Measurements from ENCODE around the gene LHCGR.
"Not testable (repeated sequence)": the region's sequence is repeated elsewhere in the genome, so short reads cannot be mapped to it uniquely, and the experiment has no call there.

Gene LHCGR

DNA sequence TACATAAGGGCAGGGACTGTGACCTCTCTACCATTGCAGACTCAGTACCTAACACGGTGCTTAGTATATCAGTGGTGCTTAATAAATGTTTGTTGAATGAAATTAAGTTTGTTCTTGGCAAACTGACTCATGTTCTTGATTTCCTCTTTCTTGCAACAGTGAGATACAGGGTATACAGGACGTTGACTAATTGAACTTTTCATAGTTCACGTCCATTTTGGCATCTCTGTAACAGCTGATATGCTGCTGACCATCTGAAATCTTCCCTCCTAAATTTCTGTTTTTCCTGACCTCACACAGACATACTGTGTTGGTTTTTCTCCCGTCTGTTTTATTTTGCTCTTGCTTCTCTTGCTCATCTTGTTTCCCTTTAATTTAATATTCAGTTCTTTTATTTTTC is 44.2 kb downstream of the LHCGR start:
- DNase-seq (ENCODE audit: low read depth in 1 of 2, low spot score in 1 of 2) = no peak

DNA sequence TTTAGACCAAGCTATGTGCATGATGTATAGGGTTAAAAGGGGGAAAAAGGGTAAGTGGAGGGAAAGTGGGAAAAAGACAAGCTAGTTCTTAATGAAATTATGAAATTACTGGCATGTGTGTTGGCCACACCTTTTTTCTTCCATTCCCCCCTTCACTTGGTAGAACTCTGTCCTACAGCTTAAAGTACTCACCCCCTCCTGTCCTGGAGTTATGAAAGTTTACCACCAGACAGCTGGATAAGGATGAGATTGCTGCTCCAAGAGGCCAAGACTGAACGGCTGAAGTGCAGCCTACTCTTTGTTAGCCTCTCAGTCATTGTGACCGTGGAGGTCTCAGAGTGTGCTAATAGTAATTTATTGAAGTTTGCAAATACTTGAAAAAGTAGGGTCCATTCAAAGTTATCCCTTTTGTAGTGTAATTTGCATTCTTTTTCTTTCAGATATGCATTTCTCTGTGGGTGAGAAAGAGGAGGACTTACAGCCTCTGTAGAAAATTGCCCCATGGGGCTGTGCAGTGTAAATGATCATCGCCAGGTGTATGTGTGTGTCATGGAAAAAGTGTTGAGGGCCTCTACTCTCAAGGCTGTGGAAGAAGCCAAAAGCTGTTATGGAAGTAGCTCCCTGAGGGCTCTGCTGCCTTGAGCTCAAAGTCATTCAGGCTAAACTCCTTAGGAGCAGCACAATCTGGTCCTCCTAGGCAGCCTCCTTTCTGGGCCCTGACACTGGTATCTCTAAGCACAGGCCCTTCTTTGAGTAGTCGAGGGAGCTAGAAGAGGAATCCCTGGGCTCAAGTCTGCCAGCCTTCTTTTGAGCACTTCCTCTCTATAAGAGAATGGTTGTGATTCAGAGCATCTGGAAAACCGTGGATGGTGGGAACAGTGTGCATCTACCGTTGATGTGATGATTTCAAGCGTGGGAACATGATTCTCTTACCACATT is 46.2 kb downstream of the LHCGR start:
- no peak for DNase-seq (ENCODE audit: low read depth in 1 of 2, low spot score in 1 of 2)

DNA sequence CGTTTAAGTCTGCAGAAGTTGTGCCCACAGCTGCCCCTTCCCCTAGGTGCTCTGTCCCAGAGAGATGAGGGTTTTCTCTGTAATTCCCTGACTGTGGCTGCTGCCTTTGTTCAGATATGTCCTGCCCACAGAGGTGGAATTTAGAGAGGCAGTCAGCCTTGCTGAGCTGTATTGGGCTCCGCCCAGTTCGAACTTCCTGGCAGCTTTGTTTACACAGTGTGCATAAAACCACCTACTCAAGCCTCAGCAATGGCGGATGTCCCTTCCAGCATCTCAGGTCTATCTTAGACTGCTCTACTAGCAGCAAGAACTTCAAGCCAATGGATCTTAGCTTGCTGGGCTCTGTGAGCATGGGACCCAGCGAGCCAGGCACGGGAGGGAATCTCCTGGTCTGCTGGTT is 48.1 kb downstream of the LHCGR start:
- DNase-seq (ENCODE audit: low read depth in 1 of 2, low spot score in 1 of 2) = no peak

DNA sequence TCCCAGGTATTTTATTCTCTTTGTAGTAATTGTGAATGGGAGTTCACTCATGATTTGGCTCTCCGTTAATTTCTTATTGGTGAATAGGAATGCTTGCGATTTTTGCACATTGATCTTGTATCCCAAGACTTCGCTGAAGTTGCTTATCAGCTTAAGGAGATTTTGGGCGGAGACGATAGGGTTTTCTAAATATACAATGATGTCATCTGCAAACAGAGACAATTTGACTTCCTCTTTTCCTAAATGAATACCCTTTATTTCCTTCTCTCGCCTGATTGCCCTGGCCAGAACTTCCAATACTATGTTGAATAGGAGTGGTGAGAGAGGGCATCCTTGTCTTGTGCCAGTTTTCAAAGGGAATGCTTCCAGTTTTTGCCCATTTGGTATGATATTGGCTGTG is 51.9 kb downstream of the LHCGR start:
- not testable (repeated sequence) for DNase-seq (ENCODE audit: low read depth in 1 of 2, low spot score in 1 of 2)

DNA sequence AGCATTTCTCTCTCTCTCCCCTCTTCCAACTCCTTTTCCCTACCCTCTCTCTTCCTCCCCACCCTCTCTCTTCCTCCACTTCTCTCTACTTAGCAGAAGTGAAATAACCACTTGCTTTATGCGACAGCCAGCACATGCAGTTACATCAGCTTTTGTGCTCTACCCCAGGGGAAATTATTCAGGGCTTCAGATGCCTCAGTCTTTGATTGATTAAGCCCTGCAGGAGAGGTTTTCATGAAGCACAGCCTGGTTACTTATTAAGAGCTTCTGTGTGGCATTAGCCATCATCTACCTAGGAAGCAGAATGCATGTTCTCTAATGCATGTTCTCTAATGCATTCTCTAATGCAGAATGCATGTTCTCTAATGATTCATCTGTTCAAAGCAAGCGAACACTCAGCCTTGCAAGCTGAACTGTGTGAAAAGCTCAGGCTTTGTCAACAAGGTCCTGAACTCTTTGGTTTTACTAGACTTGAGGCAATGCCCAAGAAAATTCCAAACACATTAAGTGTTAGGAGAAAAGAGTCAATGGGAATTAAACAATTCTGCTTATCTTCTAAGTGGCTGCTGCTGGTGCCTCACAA is 56.1 kb downstream of the LHCGR start:
- DNase-seq (ENCODE audit: low read depth in 1 of 2, low spot score in 1 of 2) = no peak

DNA sequence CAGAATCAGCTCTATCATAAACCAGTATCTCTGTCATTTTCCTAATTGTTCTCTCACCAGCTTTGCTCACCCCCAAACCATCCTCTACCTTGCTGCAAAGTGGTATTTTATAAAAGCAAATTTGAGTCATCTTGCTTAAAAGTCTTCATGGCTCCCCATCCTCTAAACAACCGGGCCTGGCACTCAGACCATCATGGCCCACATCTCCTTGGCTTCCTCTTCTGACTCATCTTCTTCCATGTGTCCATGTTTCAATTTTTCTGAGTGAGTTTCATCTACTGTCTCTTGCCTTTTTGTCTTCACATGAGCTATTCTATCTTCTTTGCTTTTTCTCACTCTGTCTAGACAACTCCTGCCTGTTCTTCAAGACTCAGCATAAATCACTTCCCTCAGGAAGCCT is 58.6 kb downstream of the LHCGR start:
- DNase-seq (ENCODE audit: low read depth in 1 of 2, low spot score in 1 of 2) = no peak

DNA sequence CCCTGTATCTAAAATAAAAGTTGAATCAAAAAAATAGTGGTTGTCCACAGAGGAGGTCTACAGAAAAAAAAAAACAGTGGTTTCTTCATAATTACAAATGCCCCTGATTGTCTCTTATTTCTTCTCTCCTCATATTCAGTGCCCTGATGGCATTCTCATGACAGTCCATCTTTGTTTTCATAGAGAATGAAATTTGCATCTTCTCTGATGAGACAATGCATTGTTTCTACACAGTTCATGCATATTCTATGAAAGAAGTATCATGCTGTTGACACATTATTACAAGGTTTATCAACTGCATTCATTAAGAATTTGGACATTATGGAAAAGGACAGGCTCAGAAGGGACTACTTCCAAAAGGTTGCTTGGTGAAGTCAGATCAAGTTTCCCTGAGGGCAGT is 59.5 kb downstream of the LHCGR start:
- no peak for DNase-seq (ENCODE audit: low read depth in 1 of 2, low spot score in 1 of 2)

DNA sequence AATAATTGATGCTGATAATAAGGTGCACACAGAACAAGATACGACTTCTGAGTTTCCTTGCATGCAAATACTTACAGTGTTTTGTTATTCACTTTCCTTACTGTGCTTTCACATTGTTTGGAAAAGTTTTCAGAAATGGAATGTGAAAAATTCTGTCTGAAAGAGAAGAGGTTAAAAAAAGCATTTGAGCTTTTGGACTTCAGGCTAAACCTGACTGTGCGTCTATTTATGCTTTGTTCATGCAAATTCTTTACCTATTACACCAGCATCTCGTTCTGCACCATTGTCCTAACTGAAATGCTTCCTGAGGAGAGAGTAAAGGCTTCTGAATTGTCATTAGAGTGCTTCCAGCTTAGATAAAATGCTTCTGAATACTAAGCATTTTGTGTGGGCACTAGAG is 61.4 kb downstream of the LHCGR start:
- no peak for DNase-seq (ENCODE audit: low read depth in 1 of 2, low spot score in 1 of 2)

DNA sequence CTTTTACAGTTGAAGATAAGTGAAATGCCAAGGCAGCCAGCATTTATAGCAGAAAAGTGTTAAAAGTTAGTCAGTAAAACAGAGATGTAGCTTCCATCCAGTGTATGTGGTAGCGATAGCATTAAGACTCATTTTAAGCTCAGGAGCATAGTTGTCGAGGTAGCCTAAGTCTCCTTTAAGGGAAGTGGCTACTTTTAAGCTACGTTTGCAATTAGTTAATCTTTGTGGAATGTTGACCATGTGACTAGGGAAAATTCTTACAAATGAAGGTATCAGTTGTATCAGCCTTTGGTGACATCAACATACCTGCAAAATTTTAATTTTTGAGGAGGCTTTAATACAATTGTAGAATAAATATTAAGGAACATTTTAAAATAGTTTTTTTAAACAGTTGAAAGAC is 61.9 kb downstream of the LHCGR start:
- DNase-seq (ENCODE audit: low read depth in 1 of 2, low spot score in 1 of 2) = no peak

DNA sequence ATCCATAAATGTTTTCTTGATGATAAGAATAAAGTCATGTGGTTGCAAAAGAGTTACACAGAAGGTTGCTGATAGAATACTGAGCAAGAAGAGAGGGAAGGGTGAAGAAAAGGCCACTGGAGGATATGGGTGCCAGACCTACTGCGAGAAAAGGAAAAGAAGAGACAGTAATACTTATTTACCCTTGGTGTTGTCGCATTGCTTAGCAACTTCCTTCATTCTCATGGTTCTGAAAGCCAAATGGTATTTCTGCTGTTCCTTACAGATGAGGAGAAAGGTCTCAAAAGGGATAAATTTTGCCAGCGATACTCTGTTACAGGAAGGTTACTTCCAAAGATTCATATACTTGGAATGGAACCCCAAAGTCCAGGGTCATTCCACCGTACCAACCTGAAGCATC is 62.5 kb downstream of the LHCGR start:
- no peak for DNase-seq (ENCODE audit: low read depth in 1 of 2, low spot score in 1 of 2)

DNA sequence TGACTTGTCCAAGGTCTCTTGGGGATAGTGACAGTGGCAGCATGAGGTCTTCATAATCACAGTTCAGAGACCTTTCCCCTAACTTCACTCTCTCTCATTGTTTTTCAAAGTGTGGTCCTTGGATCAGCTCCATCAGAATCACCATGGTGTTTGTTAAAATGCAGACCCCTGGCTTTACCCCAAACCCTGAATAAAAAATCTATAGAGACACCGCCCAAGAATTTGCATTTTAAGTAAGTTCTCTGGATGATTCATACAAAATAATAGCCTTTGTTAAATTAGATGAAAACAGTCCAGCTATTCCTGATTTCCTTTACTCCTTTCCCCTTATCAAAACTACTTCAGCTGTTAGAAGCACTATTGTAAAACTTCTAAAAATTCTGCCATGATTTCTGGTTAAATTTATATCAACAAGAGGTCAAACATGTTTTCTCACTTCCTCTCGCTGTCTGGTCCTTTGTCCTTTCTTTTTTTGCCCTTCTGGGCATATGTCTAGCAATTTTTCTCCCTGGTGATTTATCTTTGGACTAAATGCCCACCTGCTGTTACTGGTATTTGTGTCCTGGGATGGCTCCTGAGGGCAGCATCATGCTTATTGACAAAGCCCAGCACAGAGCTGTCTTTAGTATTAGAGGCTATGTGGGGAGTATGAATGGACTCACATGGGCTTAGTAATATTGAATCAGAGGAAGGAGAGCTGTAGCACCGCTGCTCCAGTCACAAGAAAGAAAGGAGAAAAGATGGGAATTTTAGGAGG is 63.4 kb downstream of the LHCGR start:
- no peak for DNase-seq (ENCODE audit: low read depth in 1 of 2, low spot score in 1 of 2)

DNA sequence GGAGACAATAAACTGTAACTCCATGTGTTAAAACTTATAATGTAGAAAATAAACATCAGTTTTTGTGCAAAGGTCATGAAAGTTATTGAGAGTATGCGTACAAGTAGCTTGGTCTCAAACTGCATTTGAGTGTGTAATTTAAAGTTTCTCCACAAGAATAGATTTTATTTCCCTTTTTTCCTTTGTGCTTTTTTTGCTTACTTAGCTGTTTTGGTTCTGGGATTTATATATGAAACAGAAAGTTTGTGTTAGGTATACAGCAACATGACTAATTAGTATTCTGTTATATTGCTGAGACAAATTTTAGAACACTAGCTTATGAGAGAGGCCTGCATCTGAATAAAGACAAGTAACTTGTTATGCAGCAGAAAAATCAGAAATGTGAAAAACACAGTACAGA is 70.4 kb downstream of the LHCGR start:
- DNase-seq (ENCODE audit: low read depth in 1 of 2, low spot score in 1 of 2) = no peak

DNA sequence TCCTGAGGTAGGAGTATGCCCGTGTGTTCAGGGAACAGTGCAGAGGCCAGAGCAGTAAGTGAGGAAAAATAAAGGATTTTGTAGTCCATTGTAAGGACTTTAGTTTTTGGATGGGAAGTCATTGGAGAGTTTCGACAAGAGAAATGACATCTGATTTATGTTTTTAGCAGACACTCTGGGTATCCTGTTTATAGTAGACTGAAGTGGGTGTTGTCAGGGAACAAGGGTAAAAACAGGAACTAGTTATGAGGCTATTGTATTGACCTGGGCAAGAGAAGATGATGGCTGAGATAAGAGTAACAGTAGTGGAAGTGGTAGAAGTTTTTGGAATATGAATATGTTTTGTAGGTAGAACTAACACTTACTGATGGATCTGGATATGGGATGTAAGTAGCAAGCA is 78.1 kb downstream of the LHCGR start:
- DNase-seq (ENCODE audit: low read depth in 1 of 2, low spot score in 1 of 2) = no peak

DNA sequence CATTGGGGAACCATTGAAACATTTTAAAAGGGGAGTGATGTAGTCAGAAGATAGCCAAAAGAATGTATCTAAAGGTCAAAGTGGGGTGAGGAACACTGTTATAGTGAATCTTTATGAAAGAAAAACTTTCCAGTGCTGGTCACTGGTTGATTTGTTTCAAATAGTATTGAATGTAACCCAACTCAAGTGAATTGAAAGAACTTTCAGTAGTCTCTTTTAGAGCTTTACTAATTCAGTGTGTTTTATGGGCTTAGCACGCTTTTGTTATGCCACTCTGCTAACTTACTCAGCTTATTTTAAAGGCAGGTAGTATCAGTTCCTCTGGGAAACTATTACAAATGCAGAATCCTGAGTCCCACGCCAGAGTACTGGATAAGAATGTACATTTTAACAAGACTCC is 80.6 kb downstream of the LHCGR start:
- no peak for DNase-seq (ENCODE audit: low read depth in 1 of 2, low spot score in 1 of 2)

DNA sequence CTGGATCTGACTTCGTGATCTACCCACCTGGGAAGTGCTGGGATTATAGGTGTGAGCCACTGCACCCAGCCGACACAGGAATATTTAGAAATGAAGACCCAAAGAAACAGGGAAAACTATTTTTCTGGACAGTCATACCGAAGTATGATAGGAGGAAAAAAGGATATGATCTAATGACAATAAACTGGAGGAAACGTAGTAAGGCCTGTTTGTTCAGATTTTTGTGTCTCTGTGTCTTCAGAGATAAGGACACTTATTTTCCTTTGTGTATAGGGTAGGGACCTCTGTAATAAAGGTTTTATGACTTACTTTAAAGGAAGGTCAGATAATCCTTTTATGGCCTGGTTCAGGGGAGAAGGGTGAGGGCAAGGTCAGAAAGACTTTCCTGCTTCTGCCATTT is 81.9 kb downstream of the LHCGR start:
- no peak for DNase-seq (ENCODE audit: low read depth in 1 of 2, low spot score in 1 of 2)

DNA sequence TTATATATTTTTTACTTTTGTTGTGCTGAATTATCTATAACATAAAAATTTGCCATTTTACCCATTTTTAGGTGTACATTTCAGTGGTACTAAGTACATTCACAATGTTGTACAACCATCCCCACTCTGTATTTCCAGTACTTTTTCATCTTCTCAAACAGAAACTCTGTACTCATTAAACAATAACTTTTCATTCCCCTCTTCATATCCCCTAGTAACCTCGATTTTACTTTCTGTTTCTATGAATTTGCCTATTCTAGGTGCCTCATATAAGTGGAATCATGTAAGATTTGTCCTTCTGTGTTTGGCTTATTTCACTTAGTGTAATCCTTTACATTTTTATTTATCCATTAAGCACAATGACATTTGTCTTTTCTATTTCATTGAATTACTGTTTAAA is 86.5 kb downstream of the LHCGR start:
- DNase-seq (ENCODE audit: low read depth in 1 of 2, low spot score in 1 of 2) = no peak

DNA sequence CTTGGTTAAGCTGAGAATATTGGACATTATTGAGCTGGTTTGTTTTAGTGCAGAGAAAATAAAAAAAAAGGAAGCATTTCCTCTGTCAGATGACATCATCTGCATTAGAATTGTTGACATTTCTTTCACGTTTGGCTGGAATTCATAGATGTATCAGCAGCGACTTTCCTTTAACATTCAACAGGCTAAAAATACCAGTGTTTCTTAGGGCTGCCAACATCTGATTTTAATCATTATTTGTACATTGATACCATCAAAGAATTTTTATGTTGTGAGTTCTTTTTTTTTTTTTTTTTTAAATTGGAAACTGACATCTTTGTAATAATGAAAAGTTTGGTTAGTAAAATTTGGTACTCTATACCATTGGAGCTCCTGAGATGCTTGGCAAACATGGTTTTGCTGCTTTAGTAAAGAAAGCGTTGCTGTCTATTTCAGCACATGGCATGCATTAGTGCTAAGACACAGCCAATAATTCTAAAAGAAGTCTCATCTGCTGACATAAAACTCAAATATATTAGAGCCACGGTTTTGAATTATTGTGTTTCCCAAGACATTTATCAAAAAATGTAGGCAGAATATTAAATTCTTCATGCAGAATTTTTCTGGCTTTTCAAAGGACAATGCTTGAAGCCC is 104.2 kb downstream of the LHCGR start:
- DNase-seq (ENCODE audit: low read depth in 1 of 2, low spot score in 1 of 2) = no peak

DNA sequence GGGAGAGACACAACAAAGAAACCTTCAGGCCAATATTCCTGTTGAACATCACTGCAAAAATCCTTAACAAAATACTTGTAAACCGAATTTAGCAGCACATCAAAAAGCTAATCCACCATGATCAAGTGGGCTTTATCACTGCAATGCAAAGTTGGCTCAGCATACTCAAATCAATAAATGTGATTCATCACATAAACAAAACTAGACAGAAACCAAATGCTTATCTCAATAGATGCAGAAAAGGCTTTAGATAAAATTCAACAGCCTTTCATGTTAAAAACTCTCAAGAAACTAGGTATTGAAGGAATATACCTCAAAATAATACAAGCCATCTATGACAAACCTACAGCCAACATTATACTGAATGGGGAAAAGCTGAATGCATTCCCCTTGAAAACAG is 117.3 kb downstream of the LHCGR start:
- DNase-seq (ENCODE audit: low read depth in 1 of 2, low spot score in 1 of 2) = no peak
